Left lung (tissue), 10 donors: Measurements from ENCODE around the gene CES2. TPM values are rescaled to one million over a fixed set of nuclear protein-coding genes. Genes with fewer than 3 reads are reported as not detected.
A peak's percentile ranks its signal among the peaks of the same experiment; 100 is the strongest.

Experiments
- ATAC-seq: fragments of 200-7000 bp; cut with Tn5 transposase; one replicate; pipeline ENCODE4 v1.9.1; 2020; ENCODE audit warnings: moderate library complexity
- DNase-seq, 4 donors: peaks; one replicate each; pipeline ENCODE4 v3.0.0-alpha.2; 2013 to 2020
- H3K27ac ChIP-seq, 2 donors: fragments of 200-600 bp; sonication (generic) in 1 of 2; one replicate each; pipeline versions ENCODE4 v1.5.0 to v1.8.0; 2020 to 2021
- H3K27me3 ChIP-seq, 2 donors: fragments of 200-600 bp; sonication (generic) in 1 of 2; one replicate each; pipeline versions ENCODE4 v1.5.0 to v1.8.0; 2020 to 2021
- H3K36me3 ChIP-seq, 2 donors: fragments of 200-600 bp; sonication (generic) in 1 of 2; one replicate each; pipeline versions ENCODE4 v1.5.0 to v1.8.0; 2020 to 2021
- H3K4me1 ChIP-seq, 2 donors: fragments of 200-600 bp; one replicate each; pipeline ENCODE4 v1.8.0; 2021
- H3K4me3 ChIP-seq, 2 donors: fragments of 200-600 bp; sonication (generic) in 1 of 2; one replicate each; pipeline versions ENCODE4 v1.5.0 to v1.8.0; 2020 to 2021; ENCODE audit warnings: mild to moderate bottlenecking in 1 of 2
- H3K9me3 ChIP-seq, 2 donors: fragments of 200-600 bp; sonication (generic) in 1 of 2; one replicate each; pipeline versions ENCODE4 v1.5.0 to v1.8.0; 2020 to 2021
- CTCF ChIP-seq, 2 donors: fragments of 200-600 bp; sonication (generic) in 1 of 2; IDR thresholded peaks; one replicate each; pipeline versions ENCODE4 v1.5.0 to v1.8.0; 2021; ENCODE audit warnings: antibody characterized with exemption in 2 of 2
- intact Hi-C, 2 donors: fragments of 100-400 bp; cut with DNase I; formaldehyde crosslinking; loops; one replicate each; pipeline versions ENCODE4 v1.11.2 to v1.14.2; 2022
- polyA plus RNA-seq, 6 donors: library from polyadenylated mRNA; unstranded; fragments of 120-200 nt; gene quantifications; one replicate each; pipeline ENCODE4 v1.2.1, GENCODE V29; 2013; ENCODE audit not compliant: insufficient read length in 6 of 6
- total RNA-seq, 2 donors: library from RNA; stranded (reverse); fragmentation: NEBNext Ultra II Directional; extraction: Animal tissue kit (Norgen Biotek cat#: 25700); gene quantifications; one replicate each; pipeline ENCODE4 v1.2.1, GENCODE V29; 2021
- donor health status: DM: no; HTN: yes; CAD: no.
- donor health status: DM: no; HTN: no; CAD: no.

Gene CES2
- total and polyA plus RNA-seq, 8 donors, result 31.7 to 41.8 (median 35.7) TPM

- H3K27ac ChIP-seq, result no peak overlapping the region
- no peak overlapping the region for H3K4me3 ChIP-seq
- TF ChIP-seq CTCF (IDR thresholded peaks at IDR 0.05), result no peak
- H3K9me3 ChIP-seq, result no peaks in the 10 kb centered on the region
- no peaks in the 10 kb centered on the region for H3K36me3 ChIP-seq
- DNase-seq, result peak in 1 of 4 donors; percentile 72
- intact Hi-C loops, result no loop called here
- peaks cover 15 to 39% of the 10 kb centered on the region in 2 donors for H3K4me1 ChIP-seq
- peaks cover 0 to 77% of the 10 kb centered on the region in 2 donors for H3K27me3 ChIP-seq
- ATAC-seq, result no peak
These were observed 13.4 kb upstream of the CES2 start for GRCh38 chr16:66921729-66922450.

GRCh38 chr16:66923247-66923731 is 12.0 kb upstream of the CES2 start:
- no peaks in the 10 kb centered on the region for H3K36me3 ChIP-seq
- H3K9me3 ChIP-seq, result no peaks in the 10 kb centered on the region
- ATAC-seq (no peak), DNase-seq (peak in 1 of 4 donors; percentile 57)
- intact Hi-C loops, result no loop called here
- peaks cover 21 to 50% of the 10 kb centered on the region in 2 donors for H3K4me1 ChIP-seq
- H3K27me3 ChIP-seq, result peaks cover 0 to 77% of the 10 kb centered on the region in 2 donors
- H3K4me3 ChIP-seq, result peak overlapping the region in 1 of 2 donors; percentile 45
- peak overlapping the region in 1 of 2 donors; percentile 26 for H3K27ac ChIP-seq
- TF ChIP-seq CTCF (IDR thresholded peaks at IDR 0.05), result no peak

- no peaks in the 10 kb centered on the region for H3K9me3 ChIP-seq
- peaks cover 21 to 50% of the 10 kb centered on the region in 2 donors for H3K4me1 ChIP-seq
- no peak overlapping the region for H3K27ac ChIP-seq
- intact Hi-C loops, result no loop called here
- ATAC-seq, result peak; percentile 12
- peak in 2 of 4 donors; percentile 50 to 56 for DNase-seq
- no peak for TF ChIP-seq CTCF (IDR thresholded peaks at IDR 0.05)
- H3K36me3 ChIP-seq, result no peaks in the 10 kb centered on the region
- peaks cover 0 to 77% of the 10 kb centered on the region in 2 donors for H3K27me3 ChIP-seq
- H3K4me3 ChIP-seq, result peak overlapping the region; percentile 45 to 48
These were observed 11.4 kb upstream of the CES2 start for GRCh38 chr16:66923866-66924265.

GRCh38 chr16:66924527-66925321 is 10.6 kb upstream of the CES2 start:
- Histone ChIP-seq H3K36me3 (no peaks in the 10 kb centered on the region), H3K4me1 (peaks cover 21 to 50% of the 10 kb centered on the region in 2 donors), H3K4me3 (peak overlapping the region; percentile 45 to 48), H3K27ac (peak overlapping the region; percentile 63 to 72), H3K9me3 (no peaks in the 10 kb centered on the region), H3K27me3 (peaks cover 0 to 70% of the 10 kb centered on the region in 2 donors)
- peak; percentile 11 to 25 for TF ChIP-seq CTCF (IDR thresholded peaks at IDR 0.05)
- ATAC-seq (peak; percentile 54), DNase-seq (peak in 1 of 4 donors; percentile 89)
- intact Hi-C loops, result no loop called here
